ENCODE results near the gene MPP3. TPM values are rescaled to one million over a fixed set of nuclear protein-coding genes. Genes with fewer than 3 reads are reported as not detected.

Gene MPP3
- total and polyA plus RNA-seq, 2 of the 4 experiments (the other 2 are of a cell fraction) = 5.7 to 11.9 TPM

DNA sequence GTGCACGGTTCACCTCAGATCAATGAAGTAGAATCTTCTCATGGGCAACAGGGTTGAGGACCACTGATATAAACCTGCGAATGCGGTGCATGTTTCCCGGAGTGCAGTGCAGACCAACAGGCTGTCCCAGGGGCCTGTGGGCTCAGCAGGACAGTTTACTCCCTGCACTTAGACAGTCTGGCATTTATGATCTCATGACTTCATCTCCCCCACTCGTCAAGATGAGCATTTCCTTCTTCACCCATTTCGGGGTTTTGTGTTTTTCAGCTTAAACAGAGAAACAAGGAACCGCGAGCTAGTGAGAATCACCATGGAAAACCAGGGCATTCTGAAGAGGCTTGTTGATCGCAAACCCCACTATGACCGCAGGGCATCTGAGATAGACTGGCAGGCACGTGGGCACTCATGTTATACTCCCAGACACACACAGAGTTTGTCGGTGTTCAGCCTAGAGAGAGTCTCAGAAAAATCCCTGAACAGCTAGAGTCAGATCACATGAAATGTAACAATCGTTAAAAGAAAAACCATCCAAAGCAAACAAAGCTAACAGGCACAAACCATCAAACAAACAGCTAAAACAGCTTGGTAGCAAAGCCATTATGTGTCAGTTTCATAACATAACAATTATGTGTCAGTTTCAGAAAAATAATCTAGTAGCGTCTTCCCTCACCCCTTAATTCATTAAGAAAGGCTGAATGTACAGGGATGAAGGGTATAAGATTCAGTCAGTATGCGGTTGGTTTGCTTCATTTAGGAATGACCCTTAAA, 49.8 kb downstream of the MPP3 start:
- H3K9me1 ChIP-seq (ENCODE audit: insufficient read depth, low read length) = peaks cover 7% of the 10 kb centered on the region
- in situ Hi-C loops (cut with MboI; ENCODE audit: low sequenced_read_pairs) (no loop called here), dilution Hi-C loops (cut with HindIII; ENCODE audit: low sequenced_read_pairs, unreplicated experiment) (no loop called here), intact Hi-C loops (cut with micrococcal nuclease) (loop anchor here (5.0 kb wide), 2 partner anchors 64 to 379 kb away; partner anchors contain the start of gene CD300LG)
- peaks cover 0 to under 1% of the 10 kb centered on the region in 2 experiments; a peak in 1 of 4 replicates for H3K79me1 ChIP-seq (ENCODE audit: low read depth in 1 of 2, low read length in 2 of 2)
- H2BK120ac ChIP-seq (ENCODE audit: low read depth, low read length) = peak overlapping the region; percentile 48; the same call in 1 of the 2 replicates
- no peak overlapping the region for H4K91ac ChIP-seq (ENCODE audit: insufficient read depth, low read depth, low read length)
- H3K27me3 ChIP-seq (ENCODE audit: control insufficient read depth, insufficient read depth, low read length) = no peaks in the 10 kb centered on the region
- BruUV-seq (replicated peaks) = no TSS peak
- ATAC-seq (ENCODE audit: low read depth) = no peak
- H3K4ac ChIP-seq (ENCODE audit: low read depth, low read length) = peak overlapping the region; percentile 24; the same call in 1 of the 2 replicates
- peak overlapping the region; percentile 38; the same call in 1 of the 2 replicates for H2BK20ac ChIP-seq (ENCODE audit: low read depth, low read length)
- no peak overlapping the region for H3K56ac ChIP-seq (ENCODE audit: extremely low read depth, insufficient read depth, low read length)
- no peaks in the 10 kb centered on the region for H3K36me3 ChIP-seq (ENCODE audit: control insufficient read depth, insufficient read depth, low read length)
- peak overlapping the region; percentile 25 for H2BK5ac ChIP-seq (ENCODE audit: low read depth, low read length, poor library complexity, severe bottlenecking)
- no peak overlapping the region for H3K9ac ChIP-seq (ENCODE audit: low read depth, low read length)
- H3K4me2 ChIP-seq (ENCODE audit: low read depth, low read length) = no peak overlapping the region; the same call in 1 of the 2 replicates
- peak overlapping the region; percentile 73; the same call in 1 of the 2 replicates for H2AK5ac ChIP-seq (ENCODE audit: low read depth, low read length)
- H2BK15ac ChIP-seq (ENCODE audit: low read depth, low read length) = peak overlapping the region; percentile 29; the same call in 1 of the 3 replicates
- H2AK9ac ChIP-seq (replicated peaks; ENCODE audit: low read depth, low read length, poor library complexity) = no peak overlapping the region
- peak overlapping the region; percentile 33; the same call in 1 of the 2 replicates for H3K23ac ChIP-seq (ENCODE audit: low read depth, low read length)
- ChIA-PET POLR2A (ENCODE audit: unreplicated experiment) (no interaction called here), CTCF (interaction anchor here (0.9 to 1.2 kb wide), 2 partner anchors 64 to 246 kb away, joined by 3 read pairs; partner anchors contain the start of gene CD300LG)
- no peak overlapping the region for H3K4me3 ChIP-seq (ENCODE audit: insufficient read depth, low read depth, low read length)
- peaks cover 7% of the 10 kb centered on the region for H3K4me1 ChIP-seq (ENCODE audit: control insufficient read depth, insufficient read depth, low read length)
- peak overlapping the region in 1 of 2 experiments; percentile 50; a peak in 1 of 4 replicates for H4K8ac ChIP-seq (ENCODE audit: low read depth in 2 of 2, low read length in 2 of 2)
- H4K20me1 ChIP-seq (ENCODE audit: insufficient read depth, low read length) = no peaks in the 10 kb centered on the region; the same call in 1 of the 2 replicates
- no peak overlapping the region for H3K27ac ChIP-seq (ENCODE audit: insufficient read depth, low read length)
- no peak for DNase-seq
- no peak overlapping the region for H3K18ac ChIP-seq (ENCODE audit: low read depth, low read length)
- no peak overlapping the region for H2AFZ ChIP-seq (replicated peaks; ENCODE audit: low read length, poor library complexity)
- TF ChIP-seq CHD1 (IDR thresholded peaks at IDR 0.05; ENCODE audit: low read depth, low read length) = no peak
- no peak for TF ChIP-seq MXI1 (IDR thresholded peaks at IDR 0.05; ENCODE audit: borderline replicate concordance, low read depth, low read length)
- TF ChIP-seq, protein P1, sequence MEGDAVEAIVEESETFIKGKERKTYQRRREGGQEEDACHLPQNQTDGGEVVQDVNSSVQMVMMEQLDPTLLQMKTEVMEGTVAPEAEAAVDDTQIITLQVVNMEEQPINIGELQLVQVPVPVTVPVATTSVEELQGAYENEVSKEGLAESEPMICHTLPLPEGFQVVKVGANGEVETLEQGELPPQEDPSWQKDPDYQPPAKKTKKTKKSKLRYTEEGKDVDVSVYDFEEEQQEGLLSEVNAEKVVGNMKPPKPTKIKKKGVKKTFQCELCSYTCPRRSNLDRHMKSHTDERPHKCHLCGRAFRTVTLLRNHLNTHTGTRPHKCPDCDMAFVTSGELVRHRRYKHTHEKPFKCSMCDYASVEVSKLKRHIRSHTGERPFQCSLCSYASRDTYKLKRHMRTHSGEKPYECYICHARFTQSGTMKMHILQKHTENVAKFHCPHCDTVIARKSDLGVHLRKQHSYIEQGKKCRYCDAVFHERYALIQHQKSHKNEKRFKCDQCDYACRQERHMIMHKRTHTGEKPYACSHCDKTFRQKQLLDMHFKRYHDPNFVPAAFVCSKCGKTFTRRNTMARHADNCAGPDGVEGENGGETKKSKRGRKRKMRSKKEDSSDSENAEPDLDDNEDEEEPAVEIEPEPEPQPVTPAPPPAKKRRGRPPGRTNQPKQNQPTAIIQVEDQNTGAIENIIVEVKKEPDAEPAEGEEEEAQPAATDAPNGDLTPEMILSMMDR (conservative IDR thresholded peaks at IDR 0.05; ENCODE audit: low read depth, low read length) = no peak
- TF ChIP-seq BHLHE40 (IDR thresholded peaks at IDR 0.05; ENCODE audit: low read depth, low read length) = no peak
- no peak for TF ChIP-seq MAZ (IDR thresholded peaks at IDR 0.05; ENCODE audit: borderline replicate concordance, low read depth, low read length)
- no peak for TF ChIP-seq FOS (IDR thresholded peaks at IDR 0.05; ENCODE audit: low read depth, low read length)
- TF ChIP-seq, protein P2, sequence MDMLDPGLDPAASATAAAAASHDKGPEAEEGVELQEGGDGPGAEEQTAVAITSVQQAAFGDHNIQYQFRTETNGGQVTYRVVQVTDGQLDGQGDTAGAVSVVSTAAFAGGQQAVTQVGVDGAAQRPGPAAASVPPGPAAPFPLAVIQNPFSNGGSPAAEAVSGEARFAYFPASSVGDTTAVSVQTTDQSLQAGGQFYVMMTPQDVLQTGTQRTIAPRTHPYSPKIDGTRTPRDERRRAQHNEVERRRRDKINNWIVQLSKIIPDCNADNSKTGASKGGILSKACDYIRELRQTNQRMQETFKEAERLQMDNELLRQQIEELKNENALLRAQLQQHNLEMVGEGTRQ (IDR thresholded peaks at IDR 0.05; ENCODE audit: low read depth, low read length) = no peak
- H3K14ac ChIP-seq (replicated peaks; ENCODE audit: low read depth, low read length) = peak overlapping the region; percentile 24
- no peak overlapping the region for H4K5ac ChIP-seq (ENCODE audit: low read depth, low read length)
- H3K9me3 ChIP-seq (ENCODE audit: control insufficient read depth, insufficient read depth, low read length) = no peaks in the 10 kb centered on the region
- WGBS, 2 experiments (ENCODE audit: extremely low coverage in 2 of 2, insufficient read length in 1 of 2) = 79% methylated on average over 6 of the region's 15 CpGs; no CpG with 5 or more reads in 1 of the 2 experiments
